NCI-H2029 treated with DMSO at 0.1 percent for 48 hours (cell line): Measurements from ENCODE around the gene CPNE5.
A peak's percentile ranks its signal among the peaks of the same experiment; 100 is the strongest.

Experiments
- DNase-seq: peaks from one replicate; lab custom pipeline; 2025; lab: John Stamatoyannopoulos, UW

The CPNE5 gene

DNA sequence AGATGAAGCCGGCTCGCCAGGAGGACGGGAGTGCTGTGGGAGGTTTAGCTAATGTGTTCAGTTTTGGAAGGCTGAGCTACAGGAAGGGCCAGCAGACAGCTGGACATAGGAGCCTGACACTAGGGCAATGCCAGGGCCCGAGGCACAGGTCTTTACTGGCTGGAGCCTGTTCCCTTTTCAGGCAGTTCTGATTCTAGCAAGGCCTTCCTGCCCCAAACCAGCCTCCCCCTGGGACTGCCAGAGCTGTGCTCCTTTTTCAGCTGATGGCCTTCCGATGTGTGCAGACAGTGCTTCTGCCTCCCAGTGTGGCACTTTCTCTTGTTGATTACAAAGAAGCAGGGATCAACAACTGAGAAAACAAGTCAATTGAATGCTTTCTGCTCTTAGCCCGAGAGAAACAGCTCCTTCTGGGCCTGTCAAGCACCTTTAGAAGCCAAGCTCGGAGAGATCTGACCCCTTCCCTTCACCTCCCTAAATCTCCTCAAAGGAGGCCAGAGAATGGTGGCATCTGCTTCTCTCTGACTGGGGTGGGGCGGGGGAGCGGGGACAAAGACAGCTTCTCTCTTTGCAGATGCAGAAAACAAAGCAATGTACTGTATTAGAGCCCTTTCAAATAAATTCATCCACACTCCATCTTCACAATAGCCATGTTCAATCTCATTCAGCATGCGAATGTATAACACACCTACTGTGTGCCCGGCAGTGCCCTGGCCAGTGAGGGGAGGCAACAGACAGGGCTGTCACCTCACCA is 78.4 kb downstream of the CPNE5 start:
- no peak for DNase-seq

DNA sequence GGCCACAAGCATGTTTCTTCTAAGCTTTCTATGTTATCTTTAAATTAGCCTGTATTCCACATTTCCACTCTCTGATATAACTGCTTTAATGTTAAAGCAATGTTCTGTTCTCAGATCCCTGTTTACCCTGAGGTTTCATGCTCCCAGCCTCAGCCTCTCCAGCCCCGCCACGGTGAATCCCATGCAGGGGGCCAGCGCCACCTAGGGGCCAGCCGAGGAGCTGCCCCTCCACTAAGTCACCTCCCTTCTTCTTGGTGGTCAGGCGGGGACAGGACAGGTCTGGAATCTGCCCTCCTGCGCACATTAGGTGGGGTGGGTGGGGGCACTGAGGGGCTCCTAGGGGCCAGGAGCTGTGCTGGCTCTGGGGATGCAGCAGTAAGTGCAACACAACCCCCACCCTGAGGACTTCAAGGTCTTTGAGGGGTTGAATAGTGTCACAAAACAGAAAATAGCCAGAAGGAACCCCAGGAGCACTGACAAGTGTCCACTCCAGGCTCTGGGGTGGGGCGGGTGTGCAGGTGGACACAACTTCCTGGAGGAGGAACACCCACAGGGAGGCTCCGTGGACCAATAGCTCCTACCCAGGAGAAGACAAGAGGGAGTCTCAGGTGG is 80.0 kb downstream of the CPNE5 start:
- peak; percentile 69 for DNase-seq

DNA sequence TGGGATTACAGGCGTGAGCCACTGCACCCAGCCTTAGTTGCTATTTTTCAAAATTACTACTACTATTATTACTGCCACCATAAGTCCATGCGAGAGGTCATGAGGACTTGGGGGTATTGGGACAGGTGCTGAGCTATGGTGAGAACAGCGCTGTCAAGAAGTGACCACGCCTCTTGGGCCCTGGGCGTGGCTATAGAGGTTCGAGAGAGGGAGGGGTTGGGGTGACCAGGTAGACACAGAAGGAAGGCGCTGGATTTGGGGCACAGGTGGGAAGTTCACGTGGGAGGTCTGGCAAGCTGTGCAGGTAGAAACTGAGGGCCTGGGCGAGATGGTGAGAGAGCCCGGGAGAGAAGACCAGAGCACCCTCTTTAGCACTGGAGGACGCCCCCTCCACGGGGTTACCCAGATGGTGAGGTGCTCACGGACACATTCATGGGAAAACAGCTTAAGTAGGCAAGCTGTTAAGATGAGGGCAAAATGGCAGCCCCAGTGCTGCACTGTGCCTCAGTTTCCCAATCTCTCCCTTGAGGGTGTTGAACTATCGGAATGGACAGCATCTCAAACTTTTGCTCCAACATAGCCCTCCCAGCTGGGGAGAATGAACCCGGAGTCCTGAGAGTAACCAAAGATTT is 80.6 kb downstream of the CPNE5 start:
- no peak for DNase-seq

DNA sequence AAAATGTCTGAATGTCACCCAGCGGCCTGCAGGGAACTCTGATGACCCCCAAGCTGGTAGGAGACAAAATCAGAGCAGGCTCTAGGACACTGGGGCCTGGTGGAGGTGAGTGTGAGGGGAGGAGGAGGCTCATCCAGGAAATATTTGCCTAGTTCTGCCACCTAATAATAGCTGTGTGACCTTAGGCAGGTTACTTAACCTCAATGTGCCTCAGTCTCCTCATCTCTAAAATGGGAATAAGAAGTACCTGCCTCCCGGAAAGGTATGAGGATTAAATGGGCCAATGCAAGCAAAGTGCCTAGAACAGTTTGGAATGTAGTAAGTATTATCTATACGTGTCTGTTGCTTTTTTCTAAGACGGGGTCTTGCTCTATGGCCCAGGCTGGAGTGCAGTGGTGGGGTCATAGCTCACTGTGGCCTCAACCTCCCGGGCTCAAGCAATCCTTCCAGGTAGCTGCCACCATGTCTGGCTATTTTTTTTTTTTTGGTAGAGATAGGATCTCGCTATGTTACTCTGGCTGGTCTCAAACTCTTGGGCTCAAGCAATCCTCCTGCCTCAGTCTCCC is 81.2 kb downstream of the CPNE5 start:
- no peak for DNase-seq

DNA sequence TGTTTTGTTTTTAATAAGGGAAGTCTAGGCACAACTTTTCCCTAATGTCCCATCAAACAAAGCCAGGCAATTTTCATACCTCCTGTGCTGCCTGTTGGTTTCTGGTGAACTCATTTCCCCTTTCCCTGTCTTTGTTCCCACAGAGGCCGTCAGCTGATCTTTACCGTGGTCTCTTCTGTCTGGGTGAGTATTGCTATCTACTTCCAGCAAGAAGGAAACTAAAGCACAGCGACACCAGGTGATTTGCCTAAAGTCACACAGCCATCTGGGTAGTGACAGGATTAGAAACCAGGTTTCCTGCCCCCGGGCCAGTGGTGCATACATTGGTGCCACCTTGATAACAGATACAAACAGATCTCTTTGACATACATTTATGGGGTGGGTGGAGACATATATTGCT is 82.0 kb downstream of the CPNE5 start:
- no peak for DNase-seq

DNA sequence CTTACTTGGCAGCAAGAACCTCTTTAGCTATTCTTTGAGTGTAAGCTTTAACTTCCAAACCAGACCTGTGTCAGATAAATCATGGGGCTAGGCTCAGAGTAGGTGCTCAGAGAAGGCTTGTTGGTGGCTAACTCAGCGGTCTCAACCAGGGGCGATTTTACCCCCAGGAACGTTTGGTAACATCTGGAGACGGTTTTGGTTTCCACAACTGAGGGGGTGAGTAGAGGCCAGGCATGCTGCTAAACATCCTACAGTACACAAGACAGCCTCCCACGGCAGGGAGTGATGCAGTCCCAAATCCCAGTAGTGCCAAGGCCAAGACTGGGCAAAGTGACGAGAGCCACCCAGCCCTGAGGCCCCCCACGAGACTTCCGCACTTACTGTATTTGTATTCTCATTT is 82.5 kb downstream of the CPNE5 start:
- no peak for DNase-seq

DNA sequence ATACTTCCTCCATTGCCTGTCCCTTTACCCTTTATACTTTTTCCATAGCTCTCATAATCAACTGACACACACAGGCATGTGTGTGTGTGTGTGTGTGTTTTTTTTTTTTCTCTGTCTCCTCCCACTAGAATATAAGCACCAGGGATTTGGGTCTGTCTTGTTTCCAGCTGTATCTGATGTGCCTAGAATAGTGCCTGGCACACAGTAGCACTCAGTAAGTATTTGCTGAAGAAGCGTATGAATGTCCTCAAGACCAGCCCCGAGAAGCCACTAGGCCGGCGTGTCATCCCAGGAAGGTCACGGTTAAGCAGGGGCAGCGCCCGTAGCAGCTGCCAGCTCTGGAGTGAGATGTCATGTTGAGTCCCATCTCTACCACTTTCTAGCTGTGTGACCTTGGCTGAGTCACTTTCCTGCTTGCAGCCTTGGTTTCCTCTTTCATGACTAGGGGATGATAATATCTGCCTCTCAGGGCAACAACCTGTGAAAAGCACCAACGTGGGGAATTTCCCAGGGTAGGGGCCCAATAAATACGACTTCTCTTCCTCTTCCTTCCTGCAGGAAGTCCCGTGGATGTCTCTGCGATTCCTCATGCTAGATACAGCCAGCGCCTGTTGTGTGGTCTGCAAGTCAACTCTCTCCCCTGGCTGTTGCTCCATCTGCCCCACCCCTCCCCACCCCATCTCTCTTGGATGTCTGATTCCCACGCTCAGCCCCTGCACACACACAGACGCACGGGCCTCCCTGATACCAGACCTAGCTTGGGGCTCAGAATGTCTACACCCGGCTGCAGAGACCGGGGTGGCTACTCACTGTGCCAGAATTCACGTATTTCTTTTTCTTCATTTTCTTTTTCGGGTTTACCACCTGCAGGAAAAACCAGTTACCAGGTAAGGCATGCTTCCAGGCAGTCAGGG is 83.6 kb downstream of the CPNE5 start:
- DNase-seq: no peak

DNA sequence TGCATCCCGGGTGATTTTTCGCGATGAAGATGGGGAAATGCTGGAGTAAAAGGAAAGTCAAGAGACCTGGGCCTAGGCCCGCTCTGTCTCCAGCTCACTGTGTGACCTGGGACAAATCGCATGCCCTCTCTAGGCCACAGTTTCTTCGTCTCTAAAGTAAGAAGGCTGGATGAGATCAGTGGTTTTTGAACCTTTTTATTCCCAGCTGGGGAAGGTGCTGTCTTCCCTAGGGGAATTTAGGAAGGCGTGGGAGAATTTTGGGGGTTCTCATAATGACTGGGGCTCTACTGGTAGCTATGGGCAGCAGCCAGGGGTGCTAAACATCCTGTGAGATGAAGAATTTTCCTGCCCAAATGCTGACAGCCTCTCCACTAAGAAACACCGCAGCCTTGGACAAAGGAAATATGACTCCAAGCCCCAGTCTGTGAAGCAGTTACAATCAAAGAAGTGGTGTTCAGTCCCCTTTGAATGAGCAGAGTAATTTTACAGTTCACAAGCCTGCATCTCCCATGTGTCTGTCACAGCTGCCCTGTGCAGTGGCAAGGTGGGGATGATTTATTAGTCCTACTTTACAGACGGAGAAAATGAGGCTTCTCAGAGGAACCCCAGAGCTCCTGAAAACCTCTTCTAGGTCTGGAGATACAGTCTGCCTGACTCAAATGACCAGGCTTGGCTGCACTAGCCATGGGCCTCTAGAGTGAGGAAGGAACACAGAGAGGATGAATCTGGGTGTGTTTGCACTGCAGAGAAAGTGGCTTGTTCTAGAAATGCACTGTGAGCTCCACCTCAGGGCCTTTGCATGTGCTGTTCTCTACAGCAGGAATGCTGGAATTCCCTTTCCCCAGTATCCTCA is 84.4 kb downstream of the CPNE5 start:
- peak; percentile 8 for DNase-seq

DNA sequence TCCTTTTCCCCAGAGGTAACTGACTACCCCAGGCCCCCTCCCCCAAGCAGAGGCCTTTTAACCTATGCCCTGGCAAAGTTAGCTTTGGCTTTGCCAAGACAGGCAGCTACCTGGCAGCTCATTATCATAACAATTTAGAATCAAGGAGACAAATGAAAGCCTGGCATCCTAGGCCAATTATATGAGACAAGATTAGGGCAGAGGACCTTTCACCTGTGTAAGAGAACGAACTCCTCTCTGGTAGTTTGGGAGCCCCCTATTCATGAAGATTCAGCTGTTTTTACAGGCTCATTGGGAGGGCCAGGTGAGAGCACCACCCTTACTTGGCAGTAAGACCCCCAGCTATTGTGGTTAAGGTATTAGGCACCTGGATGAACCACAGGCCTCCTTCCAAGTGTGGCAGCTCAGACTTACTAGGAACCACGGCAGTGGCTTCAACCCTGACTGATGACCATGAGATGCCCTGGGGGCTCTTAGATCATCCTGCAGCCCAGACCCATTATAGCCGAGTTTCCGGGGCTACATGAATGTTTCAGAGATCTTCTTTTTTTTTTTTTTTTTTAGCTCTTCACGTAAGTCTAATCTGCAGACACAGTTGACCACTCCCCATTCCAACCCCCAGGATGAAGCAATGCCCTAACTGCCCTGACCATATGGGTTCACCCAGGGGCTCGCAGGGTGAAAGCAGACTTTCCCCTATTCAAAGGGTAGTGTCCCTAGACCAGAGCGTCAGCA is 85.4 kb downstream of the CPNE5 start:
- no peak for DNase-seq

DNA sequence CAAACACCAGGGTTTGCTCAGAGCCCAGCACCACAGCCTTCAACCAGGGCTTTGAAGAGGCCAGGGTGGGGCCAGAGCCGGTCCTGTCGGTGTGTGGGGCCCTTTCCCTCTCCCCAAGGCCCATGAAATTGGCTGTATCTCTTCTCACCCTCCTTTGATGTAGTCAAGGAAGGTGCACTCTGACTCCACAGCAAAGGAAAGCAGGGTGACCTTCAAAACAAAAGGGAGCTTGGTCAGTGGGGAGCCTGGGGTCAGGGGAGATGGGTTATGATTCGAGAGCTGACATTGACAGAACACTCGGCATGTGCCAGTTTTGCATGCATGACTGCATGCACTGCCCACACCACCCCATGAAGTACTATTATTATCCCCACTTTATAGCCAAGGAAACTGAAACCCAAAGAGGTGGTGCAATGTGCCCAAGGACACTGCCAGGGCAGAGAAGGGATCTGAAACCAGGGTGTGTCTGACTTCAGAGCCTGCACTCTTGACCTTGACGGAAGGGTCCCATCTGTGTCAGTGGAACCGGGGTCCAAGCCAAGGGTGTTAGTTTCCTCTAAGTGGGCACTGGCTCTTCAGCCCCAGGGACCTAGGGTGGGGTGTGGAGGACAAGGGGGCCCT is 86.2 kb downstream of the CPNE5 start:
- peak; percentile 15 for DNase-seq

DNA sequence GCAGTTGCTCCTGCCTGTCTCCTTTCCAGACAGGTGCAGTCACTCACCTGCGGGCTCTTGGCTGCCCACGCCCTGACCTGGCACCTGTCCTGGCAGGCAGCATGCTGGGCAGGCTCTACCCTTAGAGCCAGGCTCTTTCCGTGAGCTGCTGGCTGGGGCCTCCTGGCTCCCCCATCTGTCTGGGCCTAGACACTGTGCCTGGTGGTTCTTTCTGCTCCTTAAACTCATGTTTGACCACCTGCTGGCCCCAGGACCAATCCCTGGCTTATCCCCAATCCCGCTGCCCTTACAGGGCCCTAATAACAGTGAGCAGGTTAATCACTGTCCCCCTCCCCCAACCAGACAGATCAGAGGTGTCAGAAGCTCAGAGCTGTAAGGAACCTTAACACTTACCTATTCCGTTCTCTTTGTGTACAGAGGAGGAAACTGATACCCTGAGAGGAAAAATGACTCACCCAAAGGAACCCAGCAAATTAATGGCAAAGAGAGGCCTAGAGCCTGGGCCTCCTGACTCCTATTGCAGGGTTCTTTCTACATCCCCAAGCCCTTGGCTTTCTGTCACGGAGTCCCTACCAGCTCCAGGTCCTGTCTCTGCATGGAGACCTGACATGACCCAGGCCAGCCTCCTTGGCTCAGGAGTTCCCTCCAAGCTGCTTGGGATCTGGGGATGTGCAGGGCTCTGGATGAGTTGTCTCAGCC is 86.9 kb downstream of the CPNE5 start:
- DNase-seq: peak; percentile 85

DNA sequence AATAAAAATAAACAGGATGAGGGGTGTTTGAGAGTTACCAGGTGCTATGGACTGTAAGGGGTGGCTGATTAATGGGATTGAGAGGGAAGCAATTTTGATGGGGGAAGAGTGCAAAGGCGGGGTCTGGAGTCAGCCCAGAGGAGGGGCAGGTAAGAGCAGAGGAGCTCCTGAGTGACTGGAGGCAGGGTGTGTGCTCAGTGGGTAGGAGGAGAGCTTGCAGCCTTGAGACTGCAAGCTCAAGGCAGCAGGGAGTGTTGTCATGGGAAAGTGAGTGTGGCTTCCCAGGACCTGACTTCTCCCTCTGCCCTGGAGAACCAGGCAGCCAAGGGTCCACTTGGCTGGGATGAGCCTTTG is 87.4 kb downstream of the CPNE5 start:
- DNase-seq: no peak

DNA sequence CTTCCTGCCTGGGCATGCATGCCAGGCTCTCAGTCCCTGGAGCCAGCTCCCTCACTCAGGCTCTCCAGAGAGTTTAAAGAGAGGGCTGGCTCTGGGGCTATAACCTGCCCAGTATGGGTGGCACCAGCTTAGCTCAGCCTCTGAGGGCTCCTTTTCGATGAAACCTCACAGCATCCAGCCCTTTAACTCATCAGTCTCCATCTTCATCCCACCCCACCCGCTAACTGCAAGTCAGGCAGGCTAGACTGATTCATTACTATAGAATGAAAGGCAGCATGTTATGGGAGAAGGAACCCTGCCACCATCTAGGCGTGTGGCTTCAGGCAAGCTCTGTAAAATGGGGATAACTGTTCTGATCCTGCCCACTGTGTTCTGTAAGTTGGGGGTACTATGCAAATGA is 88.2 kb downstream of the CPNE5 start:
- DNase-seq: no peak

DNA sequence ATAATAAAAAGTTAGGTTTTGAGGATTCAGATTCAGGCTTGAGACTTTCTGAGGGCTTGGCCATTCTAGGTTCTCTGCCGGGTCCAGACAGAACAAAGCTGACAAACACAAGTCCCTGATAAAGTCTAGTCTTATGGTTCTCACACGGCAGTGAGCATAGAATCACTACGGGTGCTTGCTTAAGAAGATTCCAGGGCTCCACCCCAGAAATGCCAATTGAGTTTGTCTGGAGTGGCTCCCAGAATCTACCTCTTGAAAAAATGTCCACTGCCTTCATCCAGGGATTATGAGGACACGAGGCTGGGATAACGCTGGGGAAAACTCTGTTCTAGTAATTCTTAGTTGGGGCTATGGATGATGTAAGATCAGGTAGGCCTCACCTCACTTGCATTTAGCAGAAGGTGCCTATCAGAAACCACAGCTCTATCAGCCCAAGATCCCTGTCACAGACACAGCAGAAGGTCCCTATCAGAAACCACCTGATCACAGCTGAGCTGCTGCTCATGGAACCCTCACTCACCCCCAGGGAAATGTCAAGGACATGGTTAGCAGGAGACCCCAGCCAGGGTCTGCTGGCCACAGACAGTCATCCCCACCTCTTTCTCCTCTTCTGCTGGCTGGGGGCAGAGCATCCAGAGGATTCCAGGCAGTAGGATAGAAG is 89.3 kb downstream of the CPNE5 start:
- no peak for DNase-seq

DNA sequence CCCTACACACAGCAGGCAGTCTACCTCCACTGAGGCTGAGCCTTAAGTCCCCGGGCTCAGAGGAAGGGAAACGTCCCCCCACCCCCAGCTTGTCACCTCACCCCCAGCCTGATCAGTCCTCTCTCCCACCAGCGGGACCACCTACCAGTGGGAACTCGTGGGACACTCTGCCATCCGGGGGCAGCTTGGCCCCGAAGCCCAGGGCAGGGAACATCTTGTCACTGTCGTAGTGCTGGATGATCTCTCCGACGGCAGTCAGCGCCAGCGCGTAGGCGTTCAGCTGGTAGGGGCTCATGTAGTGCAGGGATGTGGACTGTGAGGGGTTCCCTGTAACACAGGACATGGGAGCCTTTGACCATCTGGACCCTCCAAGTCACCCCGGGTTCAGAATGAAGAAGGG is 93.0 kb downstream of the CPNE5 start:
- DNase-seq: no peak

DNA sequence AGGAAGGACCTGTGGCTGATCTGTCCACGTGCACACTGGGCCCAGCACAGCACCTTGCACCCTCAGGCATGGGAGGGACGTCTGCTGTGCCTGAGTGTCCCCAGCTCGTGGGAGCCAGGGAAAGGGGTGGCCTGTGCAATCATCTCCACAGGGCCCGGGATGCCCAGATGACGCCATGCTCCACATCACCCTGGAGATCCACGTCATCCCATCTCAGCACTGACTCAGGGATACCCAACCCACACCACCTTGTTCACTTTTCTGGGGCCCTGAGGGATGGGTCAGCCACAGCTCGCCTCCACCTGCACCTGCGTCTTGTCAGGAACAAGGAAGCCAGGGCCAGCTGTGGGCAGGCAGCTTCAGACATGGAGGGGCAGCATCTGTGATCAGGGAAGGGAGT is 93.4 kb downstream of the CPNE5 start:
- no peak for DNase-seq

DNA sequence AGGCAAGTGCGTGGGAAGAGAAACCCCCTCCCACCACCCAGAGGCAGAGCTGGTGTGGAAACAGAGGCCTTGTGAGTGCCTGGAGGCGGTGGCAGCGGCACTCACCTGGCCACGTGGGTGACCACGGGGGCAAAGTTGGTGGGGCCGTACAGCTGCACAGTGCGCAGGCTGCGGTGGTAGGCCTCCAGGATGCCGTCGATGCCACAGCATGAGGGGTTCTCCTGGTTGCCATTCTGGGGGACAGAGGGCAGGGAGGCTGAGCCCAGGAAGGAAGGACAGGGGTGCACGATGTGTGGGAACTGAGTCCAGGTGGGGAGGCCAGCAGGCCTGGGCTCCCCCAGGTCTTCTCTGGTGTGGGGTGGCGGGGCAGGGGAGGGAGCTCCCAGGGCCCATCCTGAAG is 94.0 kb downstream of the CPNE5 start:
- no peak for DNase-seq

DNA sequence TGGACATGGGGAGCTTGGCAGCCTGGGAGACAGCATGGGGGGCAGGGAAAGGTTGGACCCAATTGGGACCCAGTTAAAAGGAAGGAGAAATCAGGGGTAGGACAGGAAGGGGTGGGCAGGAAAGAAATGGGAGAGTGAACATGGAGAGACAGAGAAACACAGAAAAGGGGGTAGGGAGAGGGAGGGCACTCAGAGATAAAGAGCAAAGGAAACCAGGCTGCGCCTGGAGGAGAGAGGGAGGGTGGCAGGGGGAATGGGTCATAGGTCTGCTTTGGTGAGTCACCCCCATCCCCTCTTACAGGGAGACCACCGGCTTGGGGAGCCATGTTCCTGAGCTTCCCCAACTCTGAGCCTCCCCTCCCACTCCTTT is 95.0 kb downstream of the CPNE5 start:
- DNase-seq: no peak
